ENCODE measurements around the gene CATSPERZ.

The CATSPERZ gene

GRCh38 chr11:64316672-64317324 lies 16.6 kb downstream of the CATSPERZ start:
- Histone ChIP-seq H3K36me3 (ENCODE audit: control insufficient read depth, insufficient read depth, low read length) (peaks cover 24% of the 10 kb centered on the region), H3K4me3 (replicated peaks; ENCODE audit: low read depth, low read length) (peak overlapping the region; percentile 97), H3K27me3 (replicated peaks; ENCODE audit: control insufficient read depth, insufficient read depth, low read length) (no peaks in the 10 kb centered on the region)
- peak; percentile 59 for DNase-seq (ENCODE audit: extremely low read depth, insufficient read length)
- peak; percentile 28 for TF ChIP-seq CTCF (IDR thresholded peaks at IDR 0.05; ENCODE audit: insufficient read depth, low read length, poor library complexity, severe bottlenecking)

GRCh38 chr11:64317325-64317960 lies 17.3 kb downstream of the CATSPERZ start, which contains the start of gene TRMT112:
Gene TRMT112, minus strand, starts transcription at chr11:64317559. Its CDS starts 33 bp downstream, at chr11:64317526.
- peak; percentile 93 for DNase-seq (ENCODE audit: extremely low read depth, insufficient read length)
- TF ChIP-seq CTCF (IDR thresholded peaks at IDR 0.05; ENCODE audit: insufficient read depth, low read length, poor library complexity, severe bottlenecking) = no peak
- H3K36me3 ChIP-seq (ENCODE audit: control insufficient read depth, insufficient read depth, low read length) = peaks cover 25% of the 10 kb centered on the region

GRCh38 chr11:64317961-64318765 lies 18.0 kb downstream of the CATSPERZ start, which contains the start of gene PRDX5:
Gene PRDX5, plus strand, starts transcription at chr11:64318121. Its CDS starts 95 bp downstream, at chr11:64318216.
- TF ChIP-seq CTCF (IDR thresholded peaks at IDR 0.05; ENCODE audit: insufficient read depth, low read length, poor library complexity, severe bottlenecking) = peak; percentile 40
- peak within 1 kb of the TSS; percentile 97 for H3K4me3 ChIP-seq (replicated peaks; ENCODE audit: low read depth, low read length)
- no peaks in the 10 kb centered on the region for H3K27me3 ChIP-seq (replicated peaks; ENCODE audit: control insufficient read depth, insufficient read depth, low read length)
- H3K36me3 ChIP-seq (ENCODE audit: control insufficient read depth, insufficient read depth, low read length) = peaks cover 30% of the 10 kb centered on the region
- DNase-seq (ENCODE audit: extremely low read depth, insufficient read length) = peak; percentile 98

More at GRCh38 chr11:64317325-64317960, 17.3 kb downstream of the CATSPERZ start, which contains the start of gene TRMT112:
- Histone ChIP-seq H3K4me3 (replicated peaks; ENCODE audit: low read depth, low read length) (peak within 1 kb of the TSS; percentile 97), H3K27me3 (replicated peaks; ENCODE audit: control insufficient read depth, insufficient read depth, low read length) (no peaks in the 10 kb centered on the region)

- peak overlapping the region; percentile 97 for H3K4me3 ChIP-seq (replicated peaks; ENCODE audit: low read depth, low read length)
- DNase-seq (ENCODE audit: extremely low read depth, insufficient read length) = no peak
- H3K27me3 ChIP-seq (replicated peaks; ENCODE audit: control insufficient read depth, insufficient read depth, low read length) = no peaks in the 10 kb centered on the region
- no peak for TF ChIP-seq CTCF (IDR thresholded peaks at IDR 0.05; ENCODE audit: insufficient read depth, low read length, poor library complexity, severe bottlenecking)
- peaks cover 28% of the 10 kb centered on the region for H3K36me3 ChIP-seq (ENCODE audit: control insufficient read depth, insufficient read depth, low read length)
Measured at GRCh38 chr11:64318766-64319761, 18.9 kb downstream of the CATSPERZ start.

GRCh38 chr11:64320556-64320955 lies 20.4 kb downstream of the CATSPERZ start:
- Histone ChIP-seq H3K27me3 (replicated peaks; ENCODE audit: control insufficient read depth, insufficient read depth, low read length) (no peaks in the 10 kb centered on the region), H3K4me3 (replicated peaks; ENCODE audit: low read depth, low read length) (no peak overlapping the region), H3K36me3 (ENCODE audit: control insufficient read depth, insufficient read depth, low read length) (peaks cover 21% of the 10 kb centered on the region)
- DNase-seq (ENCODE audit: extremely low read depth, insufficient read length) = no peak
- no peak for TF ChIP-seq CTCF (IDR thresholded peaks at IDR 0.05; ENCODE audit: insufficient read depth, low read length, poor library complexity, severe bottlenecking)
